Memory B cell (primary cell): ENCODE results near the gene MLF2.
"Not testable (repeated sequence)": the region's sequence is repeated elsewhere in the genome, so short reads cannot be mapped to it uniquely, and the experiment has no call there.

Experiments
- ATAC-seq: fragments of 150-1000 bp; cut with Tn5 transposase; 2 replicates; pipeline ENCODE4 v1.10.0; 2021; ENCODE audit warnings: low read depth, mild to moderate bottlenecking, moderate library complexity
- DNase-seq, 2 donors: peaks; one replicate each; pipeline ENCODE4 v3.0.0; 2022; ENCODE audit warnings: low spot score in 2 of 2
- H3K27ac Mint-ChIP-seq: one replicate; pipeline ENCODE4 v1.8.0; 2022; ENCODE audit warnings: mild to moderate bottlenecking, moderate library complexity, mixed read lengths
- H3K27me3 Mint-ChIP-seq: one replicate; pipeline ENCODE4 v1.8.0; 2022; ENCODE audit warnings: mixed read lengths
- H3K36me3 Mint-ChIP-seq: one replicate; pipeline ENCODE4 v1.8.0; 2022; ENCODE audit warnings: mild to moderate bottlenecking, mixed read lengths
- H3K4me1 Mint-ChIP-seq: one replicate; pipeline ENCODE4 v1.8.0; 2022; ENCODE audit warnings: mixed read lengths
- H3K4me3 Mint-ChIP-seq: one replicate; pipeline ENCODE4 v1.8.0; 2022; ENCODE audit warnings: mild to moderate bottlenecking, moderate library complexity, mixed read lengths
- H3K9me3 Mint-ChIP-seq: one replicate; pipeline ENCODE4 v1.8.0; 2022; ENCODE audit warnings: mixed read lengths

Gene MLF2

DNA sequence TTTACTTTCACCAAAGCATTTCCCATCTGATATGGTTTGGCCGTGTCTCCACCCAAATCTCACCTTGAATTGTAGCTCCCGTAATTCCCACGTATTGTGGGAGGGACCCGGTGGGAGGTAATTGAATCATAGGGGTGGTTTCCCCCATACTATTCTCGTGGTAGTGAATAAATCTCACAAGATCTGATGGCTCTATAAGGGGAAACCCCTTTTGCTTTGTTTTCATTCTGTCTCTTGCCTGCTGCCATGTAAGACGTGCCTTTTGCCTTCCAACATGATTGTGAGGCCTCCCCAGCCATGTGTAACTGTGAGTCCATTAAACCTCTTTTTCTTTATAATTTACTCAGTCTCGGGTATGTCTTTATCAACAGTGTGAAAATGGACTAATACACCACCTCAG lies 9.6 kb downstream of the MLF2 start:
- H3K9me3 Mint-ChIP-seq, H3K4me3 Mint-ChIP-seq, H3K27me3 Mint-ChIP-seq, DNase-seq, H3K27ac Mint-ChIP-seq, ATAC-seq: not testable (repeated sequence)
- H3K4me1 Mint-ChIP-seq = peaks cover 12% of the 10 kb centered on the region
- peaks cover 15% of the 10 kb centered on the region for H3K36me3 Mint-ChIP-seq

DNA sequence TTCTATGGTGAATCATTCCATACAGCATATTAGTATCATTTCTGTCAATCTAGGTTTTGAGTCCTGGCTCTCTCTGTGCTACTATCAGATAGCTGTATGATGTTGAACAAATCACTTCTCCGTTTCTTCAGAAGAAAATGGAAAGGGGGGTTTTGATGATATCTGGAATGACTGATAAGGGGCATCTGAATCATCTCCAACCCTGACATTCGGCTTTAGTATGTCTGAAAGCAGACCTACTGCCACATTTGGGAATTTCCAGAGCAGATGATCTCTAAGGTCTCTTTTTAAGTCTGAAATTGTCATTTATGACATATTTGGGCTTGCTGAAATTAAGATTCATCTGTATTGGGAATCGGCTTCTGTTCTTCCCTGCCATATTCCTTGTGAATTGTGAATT lies 10.1 kb downstream of the MLF2 start:
- Mint-ChIP-seq H3K36me3 (peaks cover 10% of the 10 kb centered on the region), H3K27ac (no peak overlapping the region)

DNA sequence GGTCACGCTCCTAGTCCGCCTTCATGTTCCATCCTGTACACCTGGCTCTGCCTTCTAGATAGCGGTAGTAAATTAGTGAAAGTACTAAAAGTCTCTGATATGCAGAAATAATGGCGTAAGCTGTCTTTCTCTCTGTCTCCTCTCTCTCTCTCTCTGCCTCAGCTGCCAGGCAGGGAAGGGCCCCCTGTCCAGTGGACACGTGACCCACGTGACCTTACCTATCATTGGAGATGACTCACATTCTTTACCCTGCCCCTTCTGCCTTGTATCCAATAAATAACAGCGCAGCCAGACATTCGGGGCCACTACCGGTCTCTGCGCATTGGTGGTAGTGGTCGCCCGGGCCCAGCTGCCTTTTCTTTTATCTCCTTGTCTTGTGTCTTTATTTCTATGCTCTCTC lies 10.9 kb downstream of the MLF2 start:
- not testable (repeated sequence) for H3K36me3 Mint-ChIP-seq, ATAC-seq, H3K27ac Mint-ChIP-seq, H3K4me3 Mint-ChIP-seq, H3K9me3 Mint-ChIP-seq, H3K27me3 Mint-ChIP-seq, DNase-seq
- H3K4me1 Mint-ChIP-seq = peaks cover 12% of the 10 kb centered on the region

More for the DNA sequence above, 10.1 kb downstream of the MLF2 start:
- DNase-seq (no peak), ATAC-seq (no peak)
- no peaks in the 10 kb centered on the region for H3K27me3 Mint-ChIP-seq
- H3K4me1 Mint-ChIP-seq = peaks cover 12% of the 10 kb centered on the region
- peaks cover 2% of the 10 kb centered on the region for H3K9me3 Mint-ChIP-seq
- H3K4me3 Mint-ChIP-seq = no peak overlapping the region

DNA sequence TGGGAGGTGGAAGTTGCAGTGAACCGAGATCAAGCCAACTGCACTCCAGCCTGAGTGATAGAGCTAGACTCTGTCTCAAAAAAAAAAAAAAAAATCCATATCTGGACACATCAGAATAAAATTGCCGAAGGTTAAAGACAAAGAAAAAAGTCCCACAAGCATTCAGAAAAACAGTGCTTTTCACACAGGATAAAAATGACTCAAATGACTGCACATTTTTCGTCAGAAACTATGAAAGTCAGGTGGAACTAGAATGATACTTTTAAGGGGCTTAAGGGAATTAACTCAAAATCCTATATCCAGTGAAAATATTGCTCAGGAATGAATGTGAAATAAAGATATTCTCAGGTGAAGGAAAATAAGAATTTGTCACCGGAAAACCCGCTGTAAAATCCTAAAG lies 16.2 kb downstream of the MLF2 start:
- ATAC-seq (no peak), DNase-seq (no peak)
- no peaks in the 10 kb centered on the region for H3K9me3 Mint-ChIP-seq
- H3K36me3 Mint-ChIP-seq = no peaks in the 10 kb centered on the region
- H3K27me3 Mint-ChIP-seq = no peaks in the 10 kb centered on the region
- no peaks in the 10 kb centered on the region for H3K4me1 Mint-ChIP-seq
- no peak overlapping the region for H3K27ac Mint-ChIP-seq
- no peak overlapping the region for H3K4me3 Mint-ChIP-seq

DNA sequence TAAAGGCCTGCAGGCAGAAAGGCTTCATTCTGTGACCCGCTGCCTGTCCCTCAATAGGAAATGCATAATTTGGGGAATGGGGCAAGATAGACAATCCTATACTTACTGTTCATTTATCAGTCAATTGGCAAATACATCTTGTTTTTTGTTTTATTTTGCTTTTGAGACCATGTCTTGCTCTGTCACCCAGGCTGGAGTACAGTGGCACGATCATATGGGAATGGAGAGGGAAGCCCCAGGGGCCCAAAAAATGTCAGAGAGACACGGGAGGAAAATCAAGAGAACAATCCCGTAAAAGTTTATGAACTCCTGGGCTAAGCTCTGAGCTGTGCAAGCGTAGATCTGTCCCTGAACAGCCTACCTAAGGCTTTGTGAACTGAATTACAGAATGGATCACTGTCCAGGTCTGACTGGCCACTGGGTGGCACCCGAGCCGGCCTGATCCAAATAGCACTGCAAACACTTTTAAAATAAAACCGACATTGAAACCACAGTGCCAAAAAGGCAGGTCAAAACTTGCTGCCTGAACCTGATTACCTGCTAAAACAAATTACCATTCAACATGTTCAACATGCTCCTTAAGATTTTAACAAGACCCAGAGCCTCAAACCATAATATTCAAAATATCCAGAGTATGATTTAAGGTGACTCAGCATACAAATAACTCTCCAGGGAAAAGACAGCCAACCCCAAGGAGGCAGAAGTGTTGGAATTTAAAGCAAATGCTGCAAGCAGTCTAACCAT lies 17.3 kb downstream of the MLF2 start:
- no peak overlapping the region for H3K27ac Mint-ChIP-seq
- no peaks in the 10 kb centered on the region for H3K27me3 Mint-ChIP-seq
- DNase-seq (no peak), ATAC-seq (peak; percentile 75)
- no peaks in the 10 kb centered on the region for H3K9me3 Mint-ChIP-seq
- H3K4me3 Mint-ChIP-seq = no peak overlapping the region
- H3K4me1 Mint-ChIP-seq = no peaks in the 10 kb centered on the region
- H3K36me3 Mint-ChIP-seq = peaks cover 6% of the 10 kb centered on the region

DNA sequence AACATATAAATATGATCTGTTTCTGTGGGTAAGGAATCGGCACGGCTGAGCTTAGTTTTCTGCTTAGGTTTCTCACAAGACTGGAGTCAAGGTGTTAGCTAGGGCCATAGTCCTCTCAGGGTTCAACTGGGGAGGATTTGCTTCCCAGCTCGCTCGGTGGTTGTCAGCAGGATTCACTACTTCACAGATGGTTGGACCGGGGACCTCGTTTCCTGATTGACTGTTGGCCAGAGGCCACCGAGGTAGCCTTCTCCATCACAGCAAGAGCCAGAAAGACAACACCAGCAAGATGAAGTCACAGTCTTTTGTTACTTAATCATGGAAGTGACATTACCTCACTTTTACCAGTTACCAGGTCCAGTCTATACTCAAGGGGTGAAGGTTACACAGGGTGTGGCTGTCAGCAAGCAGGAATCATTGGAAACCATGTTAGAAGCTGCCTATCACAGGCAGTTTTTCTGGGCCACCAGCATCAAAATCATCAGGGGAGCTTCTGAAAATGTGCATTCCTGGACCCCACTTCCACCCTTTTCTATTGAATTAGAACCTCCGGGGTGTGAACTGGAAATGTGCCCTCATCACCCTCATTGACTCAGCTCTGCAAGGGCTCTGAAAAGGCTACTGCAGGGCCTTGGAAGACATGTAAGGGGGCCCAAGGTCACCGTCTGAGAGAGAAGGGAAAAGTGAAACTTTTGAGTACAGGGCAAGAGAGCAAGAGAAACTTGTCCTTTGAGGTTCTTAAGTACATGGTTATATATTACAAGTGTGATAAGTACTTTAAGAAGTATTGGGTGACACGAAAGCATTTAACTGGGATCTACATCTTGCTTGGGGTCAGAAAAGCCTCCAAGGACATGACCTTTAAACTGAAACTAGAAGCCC lies 18.2 kb downstream of the MLF2 start:
- Mint-ChIP-seq H3K36me3 (peaks cover 12% of the 10 kb centered on the region), H3K4me1 (no peaks in the 10 kb centered on the region), H3K27ac (no peak overlapping the region), H3K4me3 (no peak overlapping the region), H3K9me3 (no peaks in the 10 kb centered on the region), H3K27me3 (no peaks in the 10 kb centered on the region)
- no peak for ATAC-seq
- DNase-seq = no peak

DNA sequence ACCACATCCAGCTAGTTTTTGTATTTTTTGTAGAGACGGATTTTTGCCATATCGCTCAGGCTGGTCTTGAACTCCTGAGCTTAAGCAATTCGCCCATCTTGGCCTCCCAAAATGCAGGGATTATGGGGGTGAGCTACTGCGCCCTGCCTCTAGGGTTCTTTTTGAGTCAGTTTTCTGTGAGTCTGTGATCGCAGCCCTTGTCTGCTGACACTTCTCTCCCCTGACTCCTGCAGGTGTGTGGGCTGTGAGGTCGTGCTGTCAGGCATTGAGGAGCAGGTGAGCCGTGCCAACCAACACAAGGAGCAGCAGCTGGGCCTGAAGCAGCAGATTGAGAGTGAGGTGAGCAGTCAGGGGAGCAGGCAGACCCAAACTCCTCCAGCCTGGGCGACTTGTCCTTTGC lies 22.8 kb downstream of the MLF2 start:
- Mint-ChIP-seq H3K27me3 (no peaks in the 10 kb centered on the region), H3K27ac (no peak overlapping the region), H3K4me3 (no peak overlapping the region), H3K36me3 (peaks cover 22% of the 10 kb centered on the region), H3K4me1 (peaks cover 4% of the 10 kb centered on the region), H3K9me3 (no peaks in the 10 kb centered on the region)
- ATAC-seq (no peak), DNase-seq (no peak)

DNA sequence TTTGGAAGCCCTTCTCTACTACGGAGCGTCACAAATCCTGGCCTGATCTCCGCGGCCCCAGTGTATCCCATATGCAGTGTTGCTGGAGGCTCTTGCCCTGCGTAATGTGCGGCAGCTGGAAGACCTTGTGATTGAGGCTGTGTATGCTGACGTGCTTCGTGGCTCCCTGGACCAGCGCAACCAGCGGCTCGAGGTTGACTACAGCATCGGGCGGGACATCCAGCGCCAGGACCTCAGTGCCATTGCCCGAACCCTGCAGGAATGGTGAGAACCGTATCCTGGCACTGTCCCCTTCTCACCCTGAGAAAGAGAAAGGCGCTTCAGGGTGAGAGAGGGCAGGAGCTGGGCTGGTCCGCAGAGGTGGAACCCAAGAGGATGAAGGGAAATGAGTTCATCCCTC lies 23.8 kb downstream of the MLF2 start:
- Mint-ChIP-seq H3K36me3 (peaks cover 22% of the 10 kb centered on the region), H3K9me3 (no peaks in the 10 kb centered on the region), H3K27ac (no peak overlapping the region), H3K4me1 (peaks cover 9% of the 10 kb centered on the region), H3K4me3 (no peak overlapping the region), H3K27me3 (no peaks in the 10 kb centered on the region)
- ATAC-seq (no peak), DNase-seq (no peak)

DNA sequence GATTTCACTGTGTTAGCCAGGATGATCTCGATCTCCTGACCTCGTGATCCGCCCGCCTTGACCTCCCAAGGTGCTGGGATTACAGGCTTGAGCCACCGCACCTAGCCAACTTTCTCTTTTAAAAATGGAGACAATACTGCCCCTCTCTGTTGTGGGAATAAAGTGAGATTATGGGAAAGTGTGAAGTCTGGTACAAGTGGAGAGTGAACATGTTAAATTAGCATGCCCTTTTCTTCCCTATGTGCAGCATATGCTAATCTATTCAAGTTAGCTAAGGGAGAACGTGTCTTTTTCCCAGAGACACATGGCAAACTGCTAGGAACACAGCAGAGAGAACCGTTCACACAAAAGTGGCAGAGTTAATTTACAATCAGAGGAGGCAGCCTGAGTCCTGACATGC lies 27.6 kb downstream of the MLF2 start:
- Mint-ChIP-seq H3K27me3 (no peaks in the 10 kb centered on the region), H3K36me3 (peaks cover 19% of the 10 kb centered on the region), H3K27ac (no peak overlapping the region), H3K4me3 (peak overlapping the region; percentile 9), H3K9me3 (peaks cover 3% of the 10 kb centered on the region), H3K4me1 (peaks cover 14% of the 10 kb centered on the region)
- DNase-seq = no peak
- no peak for ATAC-seq

DNA sequence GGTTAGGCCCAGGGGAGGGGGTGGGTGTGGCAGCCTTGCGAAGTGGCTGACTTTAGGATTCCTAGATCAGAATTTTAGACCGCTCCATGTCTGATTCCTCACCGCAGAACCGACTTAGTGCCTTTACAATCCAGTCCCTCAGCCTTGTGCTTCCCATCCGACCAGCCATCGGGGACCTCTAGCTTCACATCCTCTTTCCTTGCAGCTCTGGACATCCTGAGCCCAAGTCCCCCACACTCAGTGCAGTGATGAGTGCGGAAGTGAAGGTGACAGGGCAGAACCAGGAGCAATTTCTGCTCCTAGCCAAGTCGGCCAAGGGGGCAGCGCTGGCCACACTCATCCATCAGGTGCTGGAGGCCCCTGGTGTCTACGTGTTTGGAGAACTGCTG lies 28.5 kb downstream of the MLF2 start:
- Mint-ChIP-seq H3K27me3 (no peaks in the 10 kb centered on the region), H3K4me3 (peak overlapping the region; percentile 94), H3K36me3 (peaks cover 9% of the 10 kb centered on the region), H3K4me1 (peaks cover 14% of the 10 kb centered on the region), H3K9me3 (peaks cover 3% of the 10 kb centered on the region), H3K27ac (peak overlapping the region; percentile 79)
- DNase-seq (peak; percentile 19 to 31), ATAC-seq (peak; percentile 8)

DNA sequence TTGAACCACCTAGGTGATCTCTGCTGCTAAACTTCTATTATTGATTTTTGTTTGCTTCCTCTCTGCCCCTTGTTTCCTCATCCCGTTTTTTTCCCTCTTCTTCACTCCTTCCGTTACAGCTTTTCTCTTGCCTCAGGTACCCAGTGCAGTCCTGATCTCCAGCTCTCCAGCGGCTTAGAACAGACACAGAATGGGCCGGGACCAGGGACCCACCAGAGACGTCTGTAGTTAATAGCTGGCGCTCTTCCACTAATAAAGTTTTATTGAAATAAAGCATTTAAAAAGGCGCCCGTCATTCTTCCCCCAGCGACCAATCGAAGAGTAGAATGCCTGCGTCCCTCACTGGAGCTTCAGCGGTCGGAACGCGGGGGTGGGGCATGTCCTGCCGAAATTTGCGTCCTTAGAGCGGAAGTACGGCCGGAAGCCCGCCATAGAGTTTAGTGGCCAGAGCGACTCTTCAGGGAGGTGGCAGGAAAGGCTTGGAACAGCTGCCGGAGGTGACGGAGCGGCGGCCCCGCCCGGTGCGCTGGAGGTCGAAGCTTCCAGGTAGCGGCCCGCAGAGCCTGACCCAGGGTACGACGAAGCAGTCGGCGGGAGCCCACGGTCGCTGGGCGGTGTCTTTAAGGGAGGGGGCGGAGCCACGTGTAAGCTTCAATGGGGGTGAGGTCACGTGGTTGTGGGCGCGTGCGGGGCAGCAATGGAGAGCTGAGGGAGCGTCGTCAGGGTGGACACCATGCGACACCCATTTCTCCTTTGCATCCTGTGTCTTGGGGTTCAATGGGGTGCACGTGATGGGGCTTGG lies 29.1 kb downstream of the MLF2 start, which contains the start of gene COPS7A:
Gene COPS7A (plus strand): TSS at position 440 of the 802 bp plus-strand sequence. CDS start 611 bp downstream, outside the sequence.
- H3K27me3 Mint-ChIP-seq = no peaks in the 10 kb centered on the region
- peaks cover 14% of the 10 kb centered on the region for H3K4me1 Mint-ChIP-seq
- H3K27ac Mint-ChIP-seq = peak within 1 kb of the TSS; percentile 79
- peaks cover 3% of the 10 kb centered on the region for H3K9me3 Mint-ChIP-seq
- ATAC-seq = peak; percentile 87
- peak; percentile 86 to 93 for DNase-seq
- H3K36me3 Mint-ChIP-seq = peaks cover 8% of the 10 kb centered on the region
- H3K4me3 Mint-ChIP-seq = peak within 1 kb of the TSS; percentile 94

DNA sequence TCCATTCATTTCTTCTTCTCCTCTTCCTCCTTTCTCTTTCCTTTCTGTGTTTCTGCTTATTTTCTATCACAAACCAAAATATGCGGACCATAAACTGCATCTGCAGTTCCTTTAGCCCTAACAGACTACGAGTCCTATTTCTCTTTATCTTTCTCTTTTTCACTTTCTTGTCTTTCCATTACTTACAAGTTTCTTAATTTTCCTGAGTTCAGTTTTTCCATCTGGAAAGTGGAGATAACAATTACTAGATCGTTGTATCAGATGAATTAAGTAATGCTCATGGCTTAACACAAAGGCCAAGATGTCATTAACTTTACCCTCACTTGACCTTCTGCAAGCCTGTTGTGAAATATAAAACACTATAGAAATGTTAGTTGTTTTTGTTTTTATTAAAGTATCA lies 30.1 kb downstream of the MLF2 start:
- H3K4me3 Mint-ChIP-seq = no peak overlapping the region
- H3K9me3 Mint-ChIP-seq = peaks cover 3% of the 10 kb centered on the region
- ATAC-seq (no peak), DNase-seq (no peak)
- H3K27ac Mint-ChIP-seq = peak overlapping the region; percentile 19
- H3K4me1 Mint-ChIP-seq = peaks cover 14% of the 10 kb centered on the region
- H3K27me3 Mint-ChIP-seq = no peaks in the 10 kb centered on the region
- peaks cover 8% of the 10 kb centered on the region for H3K36me3 Mint-ChIP-seq

DNA sequence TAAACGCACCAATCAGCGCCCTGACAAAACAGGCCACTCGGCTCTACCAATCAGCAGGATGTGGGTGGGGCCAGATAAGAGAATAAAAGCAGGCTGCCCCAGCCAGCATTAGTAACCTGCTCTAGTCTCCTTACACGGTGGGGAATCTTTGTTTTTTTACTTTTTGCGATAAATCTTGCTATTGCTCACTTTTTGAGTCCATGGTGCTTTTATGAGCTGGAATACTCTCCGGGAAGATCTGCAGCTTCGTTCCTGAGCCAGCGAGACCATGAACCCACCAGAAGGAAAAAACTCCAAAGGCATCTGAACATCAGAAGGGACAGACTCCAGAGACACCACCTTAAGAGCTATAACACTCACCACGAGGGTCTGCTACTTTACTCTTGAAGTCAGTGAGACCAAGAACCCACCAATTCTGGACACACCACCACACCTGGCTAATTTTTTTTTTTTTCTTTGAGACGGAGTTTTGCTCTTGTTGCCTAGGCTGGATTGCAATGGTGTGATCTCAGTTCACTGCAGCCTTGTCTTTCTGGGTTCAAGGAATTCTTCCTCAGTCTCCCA lies 36.0 kb downstream of the MLF2 start:
- Mint-ChIP-seq H3K27ac (no peak overlapping the region), H3K9me3 (no peaks in the 10 kb centered on the region), H3K36me3 (no peaks in the 10 kb centered on the region), H3K4me3 (no peak overlapping the region), H3K4me1 (no peaks in the 10 kb centered on the region), H3K27me3 (peaks cover 4% of the 10 kb centered on the region)
- DNase-seq (no peak), ATAC-seq (no peak)
